Fibroblast of gingiva (primary cell): ENCODE results near the gene PM20D2.

Source experiments
- DNase-seq: peaks from one replicate; pipeline ENCODE4 v3.0.0-alpha.2; 2011; ENCODE audit warnings: low read depth

Gene PM20D2

DNA sequence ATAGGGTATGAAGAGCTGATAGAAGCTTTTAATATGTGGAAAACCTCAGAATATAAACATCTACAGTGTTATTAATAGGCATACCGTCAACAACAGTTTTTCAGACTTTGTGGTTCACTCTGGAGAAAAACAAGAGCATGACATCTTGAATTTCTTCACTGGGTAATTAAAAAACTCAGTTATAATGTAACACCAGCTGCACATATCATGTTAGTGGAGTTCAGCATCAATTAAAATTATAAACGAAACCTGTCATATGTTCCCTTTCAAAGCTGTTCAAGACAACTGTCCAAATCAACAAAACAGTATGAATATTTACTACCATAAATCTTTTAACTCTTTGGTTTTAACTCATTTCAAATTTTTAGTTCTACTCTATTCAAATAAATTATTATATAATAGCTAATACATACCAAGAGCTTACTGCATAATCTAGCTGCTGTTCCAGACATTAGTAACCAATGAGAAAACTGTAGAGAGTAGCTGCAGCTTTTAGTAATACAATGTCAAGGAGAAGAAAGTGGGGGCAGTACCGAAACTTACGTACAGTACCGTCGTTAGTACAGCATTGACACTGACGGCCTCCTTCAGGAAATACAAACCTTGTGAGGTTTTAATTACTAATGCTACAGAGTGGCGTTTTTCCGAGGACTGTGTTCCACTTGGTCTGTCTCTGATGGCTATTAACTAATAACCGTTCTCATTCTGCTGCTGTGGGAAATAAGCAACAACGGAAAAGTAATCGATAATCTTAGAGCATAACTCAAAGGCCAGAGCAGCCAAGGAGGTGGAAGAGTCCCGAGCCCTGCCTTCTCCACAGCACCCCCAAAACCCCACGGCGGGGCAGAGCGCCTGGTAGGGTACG is 532 bp upstream of the PM20D2 start:
- no peak for DNase-seq

DNA sequence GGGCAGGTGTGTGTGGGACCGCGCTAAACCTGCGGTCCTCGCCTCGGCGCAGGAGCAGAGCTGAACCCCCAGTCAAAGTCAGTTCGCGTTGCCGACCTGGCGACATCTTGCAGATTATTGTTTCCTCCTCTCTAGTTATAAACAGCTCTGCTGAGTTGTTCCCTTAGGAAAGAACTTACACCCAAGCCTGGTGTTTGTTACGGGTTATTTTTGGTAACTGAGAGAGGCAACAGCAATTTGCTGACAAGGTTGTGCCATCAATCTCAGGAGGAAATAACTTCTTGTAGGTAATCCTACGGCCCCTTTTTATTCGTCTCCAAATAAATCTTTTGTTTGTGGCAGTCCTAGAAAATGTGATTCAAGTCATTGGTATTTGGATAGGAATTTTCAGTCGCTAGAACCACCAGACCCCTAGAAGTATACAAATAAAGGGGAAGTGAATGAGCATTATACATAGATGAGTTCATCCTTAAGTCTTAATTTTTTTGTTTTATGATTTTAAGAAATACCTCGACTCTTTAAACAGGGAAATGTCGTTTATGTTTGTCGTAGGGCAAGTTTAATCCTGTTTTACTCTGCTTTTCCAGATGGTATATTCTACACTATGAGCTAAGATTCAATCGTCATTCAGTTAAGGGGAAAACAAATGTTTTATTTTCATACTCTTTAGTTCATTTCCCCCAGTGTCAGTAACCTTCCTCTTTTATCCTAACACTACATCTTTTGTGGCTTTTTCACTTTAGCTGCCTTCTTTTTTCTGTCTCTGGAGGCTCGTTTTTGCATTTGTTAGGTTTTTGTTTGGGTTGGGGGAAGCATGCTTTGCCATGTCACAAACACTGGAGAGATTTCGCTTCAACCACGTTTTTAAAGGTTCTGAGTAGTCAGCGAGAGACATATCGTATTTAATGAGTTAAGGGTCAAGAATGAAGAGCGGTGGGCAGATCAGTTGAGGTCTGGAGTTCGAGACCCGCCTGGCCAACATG is 1.2 kb downstream of the PM20D2 start:
- no peak for DNase-seq

DNA sequence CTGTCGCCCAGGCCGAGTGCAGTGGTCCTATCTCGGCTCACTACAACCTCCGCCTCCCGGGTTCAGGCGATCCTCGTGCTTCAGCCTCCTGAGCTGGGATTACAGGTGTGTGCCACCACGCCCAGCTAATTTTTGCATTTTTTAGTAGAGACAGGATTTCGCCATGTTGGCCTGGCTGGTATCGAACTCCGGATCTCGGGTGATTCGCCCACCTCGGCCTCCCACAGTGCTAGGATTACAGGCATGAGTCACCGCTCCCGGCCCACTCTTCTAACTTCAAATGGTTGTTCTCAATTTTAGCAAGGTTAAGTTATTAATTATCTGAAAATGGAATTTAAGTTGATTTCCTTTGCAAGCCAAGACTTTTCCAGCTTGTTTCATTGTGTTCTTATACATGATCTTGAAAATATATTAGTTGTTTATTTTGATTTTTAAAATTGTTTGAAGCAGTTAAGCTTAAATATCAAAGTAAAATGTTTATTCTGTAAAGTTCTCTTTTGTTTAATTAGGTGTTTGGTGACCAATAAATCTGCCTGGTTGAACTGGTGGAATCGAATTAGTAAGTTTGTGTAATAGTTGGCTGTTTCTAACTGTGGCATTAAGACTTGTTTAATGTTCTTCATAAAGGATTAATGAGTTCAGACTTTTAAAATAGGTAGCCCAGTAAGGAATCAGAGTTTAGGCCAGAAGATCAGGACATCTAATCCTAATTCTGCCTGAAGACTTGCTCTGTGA is 2.3 kb downstream of the PM20D2 start:
- DNase-seq: no peak

DNA sequence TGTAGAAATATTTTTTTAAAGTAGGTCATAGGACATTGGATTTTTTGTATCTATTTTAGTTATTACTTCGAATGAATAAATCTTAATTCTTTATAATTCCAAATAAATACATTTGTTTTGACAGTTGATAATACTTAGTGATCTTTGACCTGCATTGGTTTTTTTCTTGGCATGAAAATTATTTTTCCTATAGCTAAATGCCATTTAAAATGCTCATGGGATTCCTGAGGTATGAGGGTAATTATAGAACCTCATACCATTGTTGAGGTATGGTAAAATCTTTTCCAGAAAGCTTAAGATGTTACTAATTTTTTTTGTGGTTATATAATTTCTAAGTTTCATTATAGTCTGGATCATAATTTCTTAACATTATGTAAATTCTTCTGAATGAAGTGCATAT is 8.3 kb downstream of the PM20D2 start:
- DNase-seq: no peak

DNA sequence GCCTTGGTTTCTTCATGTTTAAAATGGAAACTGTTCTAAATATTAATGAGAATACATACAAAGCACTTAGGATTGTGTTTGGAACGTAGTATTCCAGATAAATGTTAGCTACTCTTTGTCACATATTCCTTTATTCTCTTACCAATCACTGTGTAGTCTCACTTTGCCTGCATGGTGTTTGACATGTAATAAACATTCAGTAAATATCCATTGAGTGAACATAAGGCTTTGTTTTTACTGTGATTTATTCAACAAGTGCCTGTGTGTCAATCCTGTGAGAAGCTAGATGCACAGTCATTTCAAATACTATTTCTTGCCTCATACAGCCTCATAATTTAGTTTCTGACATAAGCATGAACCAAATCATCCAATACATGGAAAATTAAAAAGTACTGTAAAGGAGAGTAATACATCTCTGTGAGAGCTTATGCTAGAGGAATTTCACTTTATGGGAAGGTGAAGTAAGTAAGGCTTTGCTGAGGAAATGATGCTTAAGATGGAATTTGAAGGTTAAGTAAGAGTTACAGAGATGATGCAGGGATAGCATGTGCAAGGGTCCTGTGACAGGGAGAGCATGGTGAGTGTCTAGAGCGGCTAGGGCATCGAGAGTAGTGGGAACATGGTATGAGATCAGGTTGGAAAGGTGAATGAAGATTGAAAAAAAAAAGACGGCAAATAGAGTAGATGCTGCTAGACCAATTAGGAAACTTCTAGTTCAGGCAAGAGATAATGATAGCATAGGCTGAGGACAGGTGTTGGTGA is 14.7 kb downstream of the PM20D2 start:
- no peak for DNase-seq

DNA sequence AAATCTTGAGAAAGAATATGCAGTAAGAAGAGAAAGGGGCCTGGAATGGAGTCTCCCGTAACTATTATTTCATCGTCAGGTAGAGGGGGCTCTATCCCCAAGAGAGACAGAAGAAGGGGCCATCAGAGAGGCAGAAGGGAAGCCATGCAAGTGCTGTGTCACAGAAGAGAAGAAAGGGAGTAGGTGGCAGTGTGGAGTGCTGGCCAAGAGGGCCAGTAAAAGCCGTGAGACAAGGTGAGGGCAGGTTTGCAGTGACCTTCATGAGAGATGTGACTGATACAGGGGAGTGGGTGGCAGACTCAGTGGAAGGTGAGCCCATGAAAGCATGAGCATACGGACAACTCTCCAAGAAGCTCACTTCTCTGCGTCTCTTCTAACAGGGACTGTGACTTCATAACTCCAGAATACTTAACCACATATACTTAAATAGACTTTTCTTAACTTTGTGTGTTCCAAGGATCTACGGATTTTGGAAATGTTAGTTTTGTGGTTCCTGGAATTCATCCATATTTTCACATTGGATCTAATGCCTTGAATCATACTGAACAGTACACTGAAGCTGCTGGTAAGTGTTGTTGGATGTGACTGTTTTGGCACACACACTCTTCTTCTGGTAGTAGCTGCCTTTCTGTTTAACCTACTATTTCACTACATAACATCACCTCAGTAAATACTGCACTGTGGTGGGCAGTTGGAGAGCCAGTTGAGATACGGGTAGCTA is 15.6 kb downstream of the PM20D2 start:
- DNase-seq: no peak

DNA sequence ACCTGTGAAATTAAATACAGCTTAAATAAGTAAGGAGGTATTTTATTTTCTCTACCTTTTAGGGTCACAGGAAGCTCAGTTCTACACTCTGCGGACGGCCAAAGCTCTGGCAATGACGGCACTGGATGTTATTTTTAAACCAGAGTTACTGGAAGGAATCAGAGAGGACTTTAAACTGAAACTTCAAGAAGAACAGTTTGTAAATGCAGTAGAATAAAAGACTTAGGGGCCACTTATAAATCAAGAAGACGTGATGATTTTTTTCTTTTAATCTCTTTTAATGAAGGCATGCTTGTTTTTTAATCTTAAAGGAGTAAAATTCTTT is 16.2 kb downstream of the PM20D2 start:
- no peak for DNase-seq

DNA sequence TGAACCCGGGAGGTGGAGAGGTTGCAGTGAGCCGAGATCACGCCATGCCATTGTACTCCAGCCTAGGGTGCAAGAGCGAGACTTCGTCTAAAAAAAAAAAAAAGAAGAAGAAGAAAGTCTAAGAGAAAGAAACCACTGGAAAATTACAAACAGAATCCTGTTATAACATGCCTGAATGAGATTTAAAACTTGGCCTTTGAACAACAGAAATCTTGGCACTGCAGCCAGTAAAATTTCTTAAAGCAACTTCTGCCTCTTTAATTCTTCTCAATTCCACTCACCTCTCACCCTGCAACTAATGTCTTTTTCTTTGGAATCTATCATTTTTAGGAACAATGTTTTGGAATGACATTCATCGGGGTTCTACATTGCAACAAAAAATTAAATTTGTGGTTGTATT is 26.3 kb downstream of the PM20D2 start:
- DNase-seq: no peak

DNA sequence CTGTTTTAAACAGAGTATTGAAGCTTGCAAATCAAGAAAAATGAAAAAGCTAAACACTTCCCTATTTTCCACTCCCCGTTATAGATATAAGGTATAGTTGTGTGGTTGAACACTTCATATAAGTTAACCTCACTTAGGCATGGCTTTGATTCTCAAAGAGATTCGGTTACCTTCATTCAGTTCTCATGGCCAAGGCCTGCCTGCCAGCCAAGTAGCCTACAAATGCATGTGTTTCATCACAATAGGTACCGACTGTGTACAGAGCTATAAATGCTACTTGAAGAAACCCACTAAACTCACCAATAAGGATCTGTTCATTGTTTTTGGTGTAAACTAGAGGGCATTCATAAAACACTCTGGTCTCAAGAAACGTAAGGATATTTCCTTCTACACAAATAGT is 27.8 kb downstream of the PM20D2 start:
- DNase-seq: no peak

DNA sequence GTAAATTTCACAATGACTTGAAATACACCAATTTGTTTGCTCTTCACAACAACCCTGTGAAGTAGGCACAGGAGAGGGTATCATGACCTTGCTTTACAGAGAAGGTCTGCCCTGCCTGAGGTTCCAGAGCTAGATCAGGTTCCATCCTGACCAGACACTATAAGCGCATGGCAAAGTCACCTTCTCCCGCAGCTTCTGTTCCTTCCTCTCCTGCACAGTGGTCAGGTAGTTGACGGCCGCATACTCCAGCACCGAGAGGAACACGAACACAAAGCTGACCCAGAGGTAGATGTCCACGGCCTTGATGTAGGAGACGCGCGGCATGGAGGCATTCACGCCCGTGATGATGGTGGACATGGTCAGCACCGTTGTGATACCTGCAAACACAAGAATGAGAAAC is 34.3 kb downstream of the PM20D2 start:
- DNase-seq: no peak

DNA sequence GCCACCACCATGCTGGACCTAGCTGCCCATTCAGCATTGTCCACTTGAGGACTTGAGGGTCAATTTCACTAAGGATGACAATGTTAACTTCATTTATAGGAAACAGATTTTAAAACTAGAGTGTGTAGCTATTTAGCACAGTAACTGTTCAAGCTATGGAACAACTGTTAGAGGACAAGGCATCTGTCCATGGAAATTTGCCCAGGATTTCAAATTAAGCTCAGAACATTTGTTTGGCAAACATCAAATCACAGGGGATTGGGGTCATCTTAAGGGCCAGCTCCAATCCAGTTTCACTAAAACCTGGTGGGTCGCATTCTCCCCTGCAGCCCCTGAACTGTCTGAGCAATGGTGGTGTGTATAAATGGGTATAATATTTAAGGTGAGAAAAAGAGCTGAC is 35.1 kb downstream of the PM20D2 start:
- DNase-seq: no peak

DNA sequence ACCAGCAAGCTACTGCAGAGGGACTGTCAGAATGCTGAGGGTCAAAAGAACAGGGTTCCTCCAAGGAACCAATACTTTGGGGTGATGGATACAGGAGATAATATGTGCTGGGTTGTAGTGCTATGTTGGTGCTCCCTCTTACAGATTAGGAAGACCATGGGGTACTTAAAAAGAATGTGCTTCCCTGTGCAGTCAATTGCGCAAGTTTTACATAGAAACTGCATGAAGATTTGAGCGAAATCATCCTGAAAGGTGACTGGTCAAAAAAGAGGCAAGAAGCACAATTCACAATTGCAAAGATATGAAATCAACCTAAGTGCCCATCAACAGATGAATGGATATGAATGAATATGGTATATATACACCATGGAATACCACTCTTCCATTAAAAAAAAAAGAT is 37.4 kb downstream of the PM20D2 start:
- no peak for DNase-seq

DNA sequence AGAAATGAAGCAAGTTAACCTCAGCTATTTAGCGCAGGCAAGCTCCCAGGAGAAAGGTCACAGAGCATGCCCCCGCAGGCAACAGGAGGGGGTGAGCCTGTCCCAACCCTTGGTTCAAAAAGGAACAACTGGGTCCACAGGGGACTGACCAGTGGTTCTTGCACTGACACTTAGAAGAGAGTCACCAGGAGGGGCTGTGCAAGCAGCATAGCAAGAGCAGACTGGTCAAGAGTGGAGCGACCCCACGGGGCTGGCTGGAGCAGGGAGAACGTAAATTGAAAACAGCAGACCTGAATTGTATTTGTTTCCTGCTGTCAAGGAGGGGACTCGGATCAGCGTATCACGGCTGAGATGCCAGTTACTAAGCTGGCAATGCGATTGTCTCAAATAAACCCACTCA is 38.5 kb downstream of the PM20D2 start:
- peak; percentile 14 for DNase-seq

DNA sequence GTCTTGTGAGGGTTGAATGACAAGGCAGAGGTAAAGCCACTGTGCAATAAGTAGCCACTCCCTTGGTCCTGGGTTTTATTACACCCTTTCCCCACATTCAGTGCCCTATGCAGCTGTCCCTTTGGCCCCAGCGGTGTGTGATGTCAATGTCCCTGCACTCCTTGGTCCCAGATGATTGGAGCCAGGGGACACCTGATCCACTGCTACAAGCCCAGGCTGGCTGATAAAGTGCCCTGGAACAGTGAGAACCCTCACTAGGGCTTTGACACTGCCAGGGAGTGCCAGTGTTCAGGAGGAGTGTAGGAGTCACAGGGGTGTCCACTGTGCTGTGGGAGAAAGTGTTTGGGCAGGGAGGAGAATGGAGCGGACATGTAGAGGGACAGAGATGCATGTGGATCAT is 40.9 kb downstream of the PM20D2 start:
- no peak for DNase-seq

DNA sequence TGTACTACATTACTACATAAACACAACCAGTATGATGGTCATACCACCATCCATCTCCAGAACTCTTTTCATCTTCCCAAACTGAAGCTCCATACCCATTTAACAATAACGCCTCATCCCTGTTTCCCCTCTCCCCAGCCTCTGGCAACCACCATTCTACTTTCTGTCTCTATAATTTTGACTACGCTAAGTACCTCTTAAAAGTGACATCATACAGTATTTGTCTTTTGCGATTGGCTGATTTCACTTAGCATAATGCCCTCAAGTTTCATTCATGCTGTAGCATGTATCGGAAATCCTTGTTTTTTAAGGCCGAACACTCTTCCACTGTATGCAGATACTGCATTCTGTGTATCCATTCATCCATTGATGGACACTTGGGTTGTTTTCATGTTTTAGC is 41.6 kb downstream of the PM20D2 start:
- no peak for DNase-seq

DNA sequence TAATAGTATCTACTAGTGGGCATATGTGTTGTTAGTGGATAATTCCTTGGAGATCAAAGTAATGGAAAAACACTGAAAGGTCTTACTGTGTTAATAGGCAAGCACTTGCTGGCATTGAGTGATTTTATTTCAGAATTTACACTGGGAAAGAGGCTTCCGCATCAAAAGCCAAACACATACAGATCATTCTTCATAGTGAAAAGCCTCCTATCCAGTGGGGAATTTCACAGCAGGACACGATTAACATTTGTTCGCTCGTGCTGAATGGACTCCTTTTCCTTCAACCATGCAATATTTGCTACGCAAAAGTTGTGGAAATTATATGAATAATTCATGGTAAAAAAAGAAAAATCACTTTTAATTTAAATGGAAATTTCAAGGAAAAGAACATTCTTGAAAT is 44.9 kb downstream of the PM20D2 start:
- DNase-seq: no peak

DNA sequence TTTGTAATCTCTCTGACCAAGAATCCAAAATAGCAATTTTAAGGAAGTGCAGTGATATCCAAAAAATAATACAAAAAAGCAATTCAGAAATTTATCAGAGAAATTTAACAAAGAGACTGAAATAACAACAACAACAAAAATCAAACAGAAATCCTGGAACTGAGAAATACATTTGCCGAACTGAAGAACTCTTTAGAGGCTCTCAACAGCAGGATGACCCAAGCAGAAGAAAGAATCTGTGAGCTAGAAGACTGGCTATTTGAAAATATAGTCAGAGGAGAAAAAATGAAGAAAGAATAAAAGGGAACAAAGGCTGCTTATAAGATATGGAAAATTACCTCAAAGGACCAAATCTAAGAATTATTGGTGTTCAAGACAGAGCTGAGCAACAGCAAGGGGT is 48.7 kb downstream of the PM20D2 start:
- DNase-seq: no peak

DNA sequence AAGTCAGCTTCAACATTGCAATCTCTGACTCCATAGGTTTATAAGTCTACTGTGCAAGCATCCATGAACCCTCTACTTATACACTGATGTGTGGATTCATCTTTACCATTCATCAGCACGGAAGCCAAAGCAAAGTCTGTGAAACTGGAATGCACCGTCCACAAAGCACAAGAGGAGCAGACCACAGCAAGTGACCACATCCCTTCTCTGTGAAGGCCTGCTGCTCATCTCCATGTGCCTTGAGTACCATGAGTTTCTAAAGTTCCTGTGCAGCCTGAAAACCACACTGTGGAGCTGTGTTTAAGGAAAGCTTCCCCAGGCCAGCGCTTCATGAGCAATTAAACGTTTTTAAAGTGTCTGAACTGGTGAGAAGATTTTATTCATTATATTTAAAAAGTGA is 51.3 kb downstream of the PM20D2 start:
- DNase-seq: no peak

DNA sequence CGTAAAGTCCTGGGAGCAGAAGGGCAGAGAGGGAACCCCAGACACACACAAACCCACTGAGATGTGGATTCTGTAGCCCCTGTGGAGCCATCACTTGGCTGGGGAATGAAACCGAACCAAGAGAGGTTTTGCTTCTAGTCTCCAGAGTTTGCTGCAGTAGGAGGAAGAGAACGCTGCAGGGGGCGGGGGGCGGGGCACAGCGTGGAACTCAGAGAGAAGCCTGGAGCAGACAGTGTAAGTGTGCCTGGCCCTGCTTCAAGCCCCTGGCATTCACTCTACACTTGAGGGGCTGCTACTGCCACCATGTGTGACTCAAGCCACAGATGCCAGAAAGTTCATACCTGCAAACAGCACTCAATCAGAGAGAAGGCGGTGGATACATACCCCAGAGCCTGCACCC is 52.4 kb downstream of the PM20D2 start:
- no peak for DNase-seq

DNA sequence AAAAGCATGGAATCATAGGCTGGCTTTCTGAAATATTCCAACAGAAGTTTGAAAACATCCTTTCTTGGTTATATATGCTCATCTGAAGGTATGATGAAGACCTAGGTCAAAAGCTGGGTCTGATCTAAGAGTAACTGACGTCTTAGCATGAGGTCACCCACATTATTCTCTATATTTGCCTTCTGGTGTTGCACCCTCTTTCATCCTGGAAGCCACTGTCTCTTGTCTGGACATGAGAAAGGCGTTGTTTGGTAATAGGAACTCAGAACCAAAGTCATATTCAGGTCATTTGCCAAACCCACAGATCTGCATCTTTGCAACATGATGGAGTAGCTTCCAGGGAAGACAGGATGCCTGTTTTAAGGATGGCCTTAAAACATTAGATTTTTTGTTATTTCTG is 53.7 kb downstream of the PM20D2 start:
- DNase-seq: no peak

DNA sequence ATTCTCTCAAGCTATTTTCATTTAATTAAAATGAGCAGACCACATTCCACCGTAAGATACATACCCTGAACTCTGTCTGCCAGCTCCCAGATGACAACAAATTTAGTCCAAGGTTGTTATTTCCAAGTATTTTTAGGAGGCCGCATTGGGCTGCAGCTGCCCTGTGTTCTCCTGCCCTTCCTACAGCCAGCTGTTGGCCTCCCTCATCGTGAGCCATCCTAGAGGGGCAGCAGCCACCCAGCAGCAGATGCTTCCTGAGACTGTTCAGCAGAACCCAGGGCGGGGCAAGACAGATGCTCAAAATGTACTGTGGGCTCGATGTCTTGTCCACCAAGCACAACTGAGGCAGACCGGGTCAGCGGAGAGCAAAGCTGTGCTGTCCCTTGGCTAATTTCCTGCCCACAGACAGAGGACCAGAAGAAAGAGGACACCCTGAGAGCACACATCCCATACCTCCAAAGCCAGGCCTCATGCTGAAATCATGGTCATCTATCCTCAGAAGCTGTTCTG is 54.9 kb downstream of the PM20D2 start:
- DNase-seq: no peak
